ENCODE measurements around the gene CYP3A7.
"Not testable (repeated sequence)": the region's sequence is repeated elsewhere in the genome, so short reads cannot be mapped to it uniquely, and the experiment has no call there.

The CYP3A7 gene

GRCh38 chr7:99667179-99667578 is 67.8 kb downstream of the CYP3A7 start:
- no peak for DNase-seq (ENCODE audit: low spot score)

- DNase-seq (ENCODE audit: low spot score), result no peak
Observed at GRCh38 chr7:99666013-99666395, 69.0 kb downstream of the CYP3A7 start.

GRCh38 chr7:99665312-99666012 is 69.5 kb downstream of the CYP3A7 start:
- DNase-seq (ENCODE audit: low spot score), result no peak

GRCh38 chr7:99657879-99658278 is 77.1 kb downstream of the CYP3A7 start:
- not testable (repeated sequence) for DNase-seq (ENCODE audit: low spot score)
